SU-DHL-6 (cell line): Measurements from ENCODE around the gene R3HDM2.
"Not testable (repeated sequence)": the region's sequence is repeated elsewhere in the genome, so short reads cannot be mapped to it uniquely, and the experiment has no call there.

Source experiments
- H2AFZ ChIP-seq: fragments of 200-600 bp; sonication (generic); 2 replicates; pipeline ENCODE4 v1.6.1; 2014; ENCODE audit warnings: low read depth, mild to moderate bottlenecking, moderate library complexity, mixed read lengths, antibody characterized with exemption, low read length; ENCODE audit not compliant: severe bottlenecking
- H3F3A ChIP-seq: fragments of 200-600 bp; shearing (Covaris generic); 2 replicates; pipeline ENCODE4 v1.6.0; 2016; ENCODE audit warnings: antibody characterized with exemption, mild to moderate bottlenecking; ENCODE audit not compliant: insufficient read depth
- H3K27ac ChIP-seq: fragments of 200-600 bp; sonication (generic); 2 replicates; pipeline ENCODE4 v1.5.1; 2016; ENCODE audit warnings: low read depth, mild to moderate bottlenecking, low read length, moderate library complexity, mixed read lengths
- H3K27me3 ChIP-seq: fragments of 200-600 bp; sonication (generic), shearing (Covaris generic); 2 replicates; pipeline ENCODE4 v1.6.0; 2014; ENCODE audit warnings: mild to moderate bottlenecking, low read length
- H3K36me3 ChIP-seq: fragments of 200-600 bp; sonication (generic); 2 replicates; pipeline ENCODE4 v1.6.1; 2014; ENCODE audit warnings: mild to moderate bottlenecking, low read length, mixed read lengths
- H3K4me2 ChIP-seq: fragments of 300-600, 200-600 bp; shearing (Covaris generic), sonication (generic); 2 replicates; pipeline ENCODE4 v1.6.0; 2014; ENCODE audit warnings: low read length, low read depth, mild to moderate bottlenecking; ENCODE audit not compliant: poor library complexity, severe bottlenecking
- H3K4me3 ChIP-seq: fragments of 200-600 bp; sonication (generic); 2 replicates; pipeline ENCODE4 v1.5.1; 2014; ENCODE audit warnings: antibody characterized with exemption, low read length, mild to moderate bottlenecking, mixed read lengths; ENCODE audit not compliant: insufficient read depth, poor library complexity, severe bottlenecking
- H3K79me2 ChIP-seq: fragments of 200-600 bp; sonication (generic); 2 replicates; pipeline ENCODE4 v1.6.1; 2014; ENCODE audit warnings: mild to moderate bottlenecking, low read length, moderate library complexity; ENCODE audit not compliant: insufficient read depth
- H3K9ac ChIP-seq: fragments of 200-600 bp; sonication (generic); 2 replicates; pipeline ENCODE4 v1.7.0; 2014; ENCODE audit warnings: mild to moderate bottlenecking, low read length
- H3K9me2 ChIP-seq: fragments of 200-600 bp; sonication (generic); replicated peaks from 2 replicates; pipeline ENCODE4 v1.6.1; 2014; ENCODE audit warnings: low read length; ENCODE audit not compliant: insufficient read depth
- H3K9me3 ChIP-seq: fragments of 200-600 bp; sonication (generic); 2 replicates; pipeline ENCODE4 v1.6.1; 2014; ENCODE audit warnings: low read length, mixed read lengths; ENCODE audit not compliant: insufficient read depth
- H4K20me1 ChIP-seq: fragments of 200-600 bp; sonication (generic); 2 replicates; pipeline ENCODE4 v1.6.1; 2014; ENCODE audit warnings: low read depth, mild to moderate bottlenecking, antibody characterized with exemption, low read length, moderate library complexity, mixed read lengths
- EZH2phosphoT487 ChIP-seq: fragments of 200-600 bp; sonication (generic), shearing (Covaris generic); conservative IDR thresholded peaks from 2 replicates; pipeline ENCODE4 v1.6.1; 2018; ENCODE audit warnings: mild to moderate bottlenecking, antibody characterized with exemption, low read length, moderate library complexity, mixed read lengths
- TF ChIP-seq, protein P1 (sequence below): fragments of 200-600 bp; sonication (generic); IDR thresholded peaks from one replicate; pipeline ENCODE4 v1.5.1; 2017; ENCODE audit warnings: antibody characterized with exemption, mild to moderate bottlenecking, low read length, moderate library complexity; ENCODE audit not compliant: insufficient read depth, poor library complexity, severe bottlenecking

Gene R3HDM2

DNA sequence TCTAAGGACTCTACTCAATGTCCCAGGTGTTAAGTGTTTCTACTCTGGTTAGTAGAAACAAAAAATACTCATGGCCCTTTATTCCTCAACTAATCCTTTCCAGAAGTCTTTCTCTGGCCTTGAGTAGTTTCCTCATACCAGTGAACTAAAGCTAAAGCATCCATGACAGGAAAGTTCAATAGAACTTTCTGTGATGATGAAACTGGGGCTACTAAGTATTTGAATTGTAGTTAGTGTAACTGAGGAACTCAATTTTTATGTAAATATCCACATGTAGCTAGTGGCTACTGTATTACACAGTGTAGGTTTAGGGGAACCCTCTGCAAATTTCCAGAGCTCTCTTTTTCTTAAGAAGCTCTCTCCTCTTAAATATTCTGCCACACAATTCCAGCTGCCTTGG lies 63.7 kb downstream of the R3HDM2 start:
- H2AFZ ChIP-seq: no peak overlapping the region
- TF ChIP-seq EZH2phosphoT487: no peak
- TF ChIP-seq, protein P1, sequence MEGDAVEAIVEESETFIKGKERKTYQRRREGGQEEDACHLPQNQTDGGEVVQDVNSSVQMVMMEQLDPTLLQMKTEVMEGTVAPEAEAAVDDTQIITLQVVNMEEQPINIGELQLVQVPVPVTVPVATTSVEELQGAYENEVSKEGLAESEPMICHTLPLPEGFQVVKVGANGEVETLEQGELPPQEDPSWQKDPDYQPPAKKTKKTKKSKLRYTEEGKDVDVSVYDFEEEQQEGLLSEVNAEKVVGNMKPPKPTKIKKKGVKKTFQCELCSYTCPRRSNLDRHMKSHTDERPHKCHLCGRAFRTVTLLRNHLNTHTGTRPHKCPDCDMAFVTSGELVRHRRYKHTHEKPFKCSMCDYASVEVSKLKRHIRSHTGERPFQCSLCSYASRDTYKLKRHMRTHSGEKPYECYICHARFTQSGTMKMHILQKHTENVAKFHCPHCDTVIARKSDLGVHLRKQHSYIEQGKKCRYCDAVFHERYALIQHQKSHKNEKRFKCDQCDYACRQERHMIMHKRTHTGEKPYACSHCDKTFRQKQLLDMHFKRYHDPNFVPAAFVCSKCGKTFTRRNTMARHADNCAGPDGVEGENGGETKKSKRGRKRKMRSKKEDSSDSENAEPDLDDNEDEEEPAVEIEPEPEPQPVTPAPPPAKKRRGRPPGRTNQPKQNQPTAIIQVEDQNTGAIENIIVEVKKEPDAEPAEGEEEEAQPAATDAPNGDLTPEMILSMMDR: no peak
- peaks cover 2% of the 10 kb centered on the region; the same call in 1 of the 2 replicates for H3K36me3 ChIP-seq
- H3F3A ChIP-seq: no peaks in the 10 kb centered on the region; the same call in none of the 2 replicates
- no peak overlapping the region for H3K4me3 ChIP-seq
- peaks cover 10% of the 10 kb centered on the region for H3K79me2 ChIP-seq
- no peaks in the 10 kb centered on the region for H3K27me3 ChIP-seq
- no peak overlapping the region for H3K27ac ChIP-seq
- no peak overlapping the region for H3K4me2 ChIP-seq
- H3K9ac ChIP-seq: no peak overlapping the region
- H4K20me1 ChIP-seq: no peaks in the 10 kb centered on the region
- H3K9me3 ChIP-seq: no peaks in the 10 kb centered on the region
- H3K9me2 ChIP-seq: no peaks in the 10 kb centered on the region

DNA sequence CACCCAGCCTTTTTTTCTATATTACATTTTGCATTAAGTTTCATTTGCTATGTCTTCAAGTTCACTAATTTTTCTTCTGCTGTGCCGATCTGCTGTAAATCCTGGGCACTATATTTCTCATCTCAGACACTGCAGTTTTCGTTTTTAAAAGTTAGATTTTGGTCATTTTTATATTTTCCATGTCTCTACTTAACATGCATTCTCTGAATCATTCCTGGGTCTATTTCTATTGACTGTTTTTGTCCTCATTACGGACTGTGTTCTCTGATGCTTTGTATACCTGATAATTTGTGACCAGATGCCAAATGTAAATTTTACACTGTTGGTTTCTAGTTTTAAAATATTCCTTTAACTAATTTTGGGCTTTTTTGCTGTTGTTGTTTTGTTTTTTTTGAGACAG lies 64.5 kb downstream of the R3HDM2 start:
- Histone ChIP-seq H3K27me3 (no peaks in the 10 kb centered on the region), H3K9me3 (no peaks in the 10 kb centered on the region), H3K36me3 (peaks cover 2% of the 10 kb centered on the region; the same call in 1 of the 2 replicates), H3K4me3 (no peak overlapping the region), H3F3A (no peaks in the 10 kb centered on the region; the same call in none of the 2 replicates), H3K27ac (no peak overlapping the region), H3K79me2 (peaks cover 10% of the 10 kb centered on the region), H2AFZ (no peak overlapping the region), H3K9ac (no peak overlapping the region), H3K4me2 (no peak overlapping the region), H3K9me2 (no peaks in the 10 kb centered on the region), H4K20me1 (no peaks in the 10 kb centered on the region)
- no peak for TF ChIP-seq EZH2phosphoT487
- TF ChIP-seq, protein P1: no peak

DNA sequence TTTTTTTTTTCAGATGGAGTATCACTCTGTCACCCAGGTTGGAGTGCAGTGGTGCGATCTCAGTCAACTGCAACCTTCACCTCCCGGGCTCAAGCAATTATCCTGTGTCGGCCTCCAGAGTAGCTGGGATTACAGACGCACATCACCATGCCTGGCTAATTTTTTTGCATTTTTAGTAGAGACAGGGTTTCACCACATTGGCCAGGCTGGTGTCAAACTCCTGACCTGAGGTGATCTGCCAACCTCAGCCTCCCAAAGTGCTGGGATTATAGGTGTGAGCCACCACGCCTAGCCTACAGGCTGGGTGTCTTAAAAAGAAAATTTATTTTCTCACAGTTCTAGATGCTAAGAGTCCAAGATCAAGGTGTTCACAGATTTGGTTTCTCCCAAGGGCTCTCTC lies 66.7 kb downstream of the R3HDM2 start:
- not testable (repeated sequence) for H3K36me3 ChIP-seq, H3K9me3 ChIP-seq, H3K4me2 ChIP-seq, H4K20me1 ChIP-seq, H3K9ac ChIP-seq, H3K4me3 ChIP-seq, H3K27me3 ChIP-seq, H3K9me2 ChIP-seq, H3F3A ChIP-seq, H3K79me2 ChIP-seq, H3K27ac ChIP-seq, H2AFZ ChIP-seq

DNA sequence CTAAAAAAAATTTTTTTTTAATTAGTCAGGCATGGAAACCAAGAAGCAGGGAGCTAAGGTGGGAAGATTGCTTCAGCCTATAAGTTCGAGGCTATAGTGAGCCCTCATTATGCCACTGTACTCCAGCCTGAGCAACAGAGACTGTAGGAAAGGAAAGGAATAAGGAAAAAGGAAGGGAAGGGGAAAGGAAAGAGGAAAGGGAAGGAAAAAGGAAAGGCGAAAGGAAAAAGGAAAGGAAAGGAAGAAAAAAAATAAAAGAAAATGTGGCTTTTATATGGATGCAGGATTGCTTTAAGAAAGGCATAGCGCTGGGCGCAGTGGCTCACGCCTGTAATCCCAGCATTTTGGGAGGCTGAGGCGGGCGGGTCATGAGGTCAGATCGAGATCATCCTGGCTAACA lies 70.4 kb downstream of the R3HDM2 start:
- Histone ChIP-seq H2AFZ (no peak overlapping the region), H3F3A (peaks cover 9% of the 10 kb centered on the region), H3K36me3 (no peaks in the 10 kb centered on the region), H3K9ac (no peak overlapping the region), H3K4me2 (no peak overlapping the region), H3K4me3 (no peak overlapping the region), H3K9me3 (no peaks in the 10 kb centered on the region), H3K9me2 (no peaks in the 10 kb centered on the region), H3K79me2 (no peaks in the 10 kb centered on the region), H3K27ac (no peak overlapping the region), H4K20me1 (no peaks in the 10 kb centered on the region), H3K27me3 (no peaks in the 10 kb centered on the region)
- TF ChIP-seq, protein P1: no peak
- TF ChIP-seq EZH2phosphoT487: no peak
